GM19099 (cell line): ENCODE results near the gene SNW1.
A peak's percentile ranks its signal among the peaks of the same experiment; 100 is the strongest.

Experiments
- POLR2A ChIP-seq: IDR thresholded peaks from 3 replicates; pipeline ENCODE4 v1.6.1; 2011; ENCODE audit warnings: low read depth; ENCODE audit not compliant: insufficient read length; ENCODE audit errors: extremely low read depth

SNW1 gene

DNA sequence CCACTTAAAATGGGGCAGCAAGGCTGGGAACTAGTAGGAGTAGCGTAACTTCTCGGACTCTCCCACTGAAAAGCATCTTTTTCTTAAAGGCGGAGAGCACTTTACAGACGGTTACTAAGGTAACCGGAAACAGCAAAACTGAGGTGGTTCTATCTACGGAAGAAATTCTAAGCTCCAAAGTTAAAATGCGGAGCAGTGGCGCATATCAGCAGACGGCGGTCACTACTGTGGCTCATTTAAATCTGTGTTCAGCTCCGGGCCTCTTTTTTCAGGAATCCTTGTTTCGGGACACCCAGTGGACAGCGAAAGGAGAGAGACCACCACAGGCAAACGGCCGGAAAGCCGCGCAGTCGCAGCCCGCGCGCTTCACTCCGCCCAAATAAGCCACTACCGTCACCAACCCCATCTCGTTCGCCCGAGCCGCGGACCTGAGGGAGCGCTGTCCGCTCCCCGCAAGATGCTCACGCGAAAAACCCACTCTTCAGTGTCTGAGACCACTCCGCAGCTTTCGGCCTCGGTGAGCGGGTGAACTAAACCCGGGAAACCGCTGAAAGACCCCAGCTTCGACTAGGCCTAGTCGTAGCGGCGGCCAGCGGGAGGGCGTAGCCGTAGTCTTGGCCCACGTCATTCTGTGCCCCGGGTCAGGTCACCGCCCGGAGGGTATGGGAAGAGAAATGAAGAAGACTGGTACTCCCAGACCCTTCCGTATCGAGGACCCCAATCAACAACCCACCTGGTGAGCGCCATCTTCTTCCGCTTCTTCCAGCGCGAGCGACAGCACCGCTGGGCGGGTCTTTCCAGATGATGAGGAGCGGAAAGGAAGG, at the start of gene SNW1:
Gene SNW1 (minus strand): TSS at position 776 of the 824 bp plus-strand sequence. CDS start 29 bp downstream, at position 747.
- TF ChIP-seq POLR2A = peak; percentile 81

- TF ChIP-seq POLR2A = no peak
Observed at GRCh38 chr14:77809011-77809410, 48.1 kb upstream of the SNW1 start.

DNA sequence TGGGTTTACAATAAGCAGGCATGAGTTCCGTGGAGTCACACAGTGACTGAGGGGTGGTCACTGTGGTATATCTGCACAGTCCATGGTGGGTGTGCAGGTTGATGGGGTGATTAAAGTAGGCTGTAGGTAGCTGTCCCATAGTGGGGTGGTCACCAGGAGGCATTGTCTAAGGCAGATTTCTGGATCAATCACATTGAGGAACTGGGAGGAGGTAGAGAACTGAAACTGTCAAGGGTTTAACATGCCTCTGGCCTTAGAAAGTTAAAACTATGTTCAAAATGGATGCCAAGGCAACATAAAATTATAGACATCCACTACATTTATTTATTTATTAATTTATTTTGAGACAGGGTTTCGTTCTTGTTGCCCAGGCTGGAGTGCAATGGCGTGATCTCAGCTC, 47.3 kb upstream of the SNW1 start:
- TF ChIP-seq POLR2A = no peak

DNA sequence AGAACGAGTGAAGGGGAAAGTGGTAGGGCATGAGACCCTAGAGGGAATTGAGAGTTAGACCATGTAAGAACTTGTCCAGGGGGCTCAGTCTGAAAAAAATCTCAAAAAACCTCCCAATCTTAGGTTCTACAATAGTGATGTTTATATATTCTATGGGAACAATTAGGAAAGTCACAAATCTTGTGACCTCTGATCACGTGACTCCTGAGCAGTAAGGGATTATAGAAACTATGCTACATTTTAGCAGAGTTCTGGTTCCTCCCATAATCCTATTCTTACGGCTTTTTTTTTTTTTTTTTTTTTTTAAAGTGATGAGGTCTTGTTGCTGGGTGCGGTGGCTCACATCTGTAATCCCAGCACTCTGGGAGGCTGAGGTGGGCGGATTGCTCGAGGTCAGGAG, 44.8 kb upstream of the SNW1 start:
- TF ChIP-seq POLR2A = no peak

DNA sequence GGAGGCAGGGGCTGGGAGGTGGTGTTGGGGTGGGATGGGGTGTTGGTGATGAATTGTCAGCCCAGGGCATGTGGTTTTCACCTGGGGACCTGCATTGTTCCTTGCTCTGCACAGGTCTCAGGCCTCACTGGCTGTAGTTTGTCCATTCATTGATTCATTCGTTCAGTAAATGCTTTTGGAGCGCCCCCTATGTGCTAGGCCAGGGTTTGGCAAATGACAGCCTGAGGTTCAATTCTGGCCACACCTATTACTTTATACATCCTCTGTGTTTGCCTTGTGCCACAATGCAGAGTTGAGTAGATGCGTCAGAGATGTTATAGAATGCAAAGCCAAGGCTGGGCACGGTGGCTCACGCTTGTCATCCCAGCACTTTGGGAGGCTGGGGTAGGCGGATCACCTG, 43.6 kb upstream of the SNW1 start:
- TF ChIP-seq POLR2A = no peak

DNA sequence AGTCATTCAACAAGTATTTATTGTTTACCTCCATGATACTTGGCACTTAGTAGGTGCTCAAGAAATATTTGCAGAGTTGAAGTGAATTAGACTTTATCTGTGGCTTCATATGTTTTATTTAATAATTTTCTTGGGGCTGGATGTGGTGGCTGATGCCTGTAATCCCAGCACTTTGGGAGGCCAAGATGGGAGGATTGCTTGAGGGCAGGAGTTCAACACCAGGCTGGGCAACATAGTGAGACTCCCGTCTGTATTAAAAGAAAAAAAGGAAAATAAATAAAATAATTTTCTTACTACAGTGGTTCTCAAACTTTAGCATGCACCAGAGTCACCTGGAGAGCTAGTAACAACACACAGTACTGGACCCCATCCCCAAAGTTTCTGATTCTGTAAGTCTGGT, 39.9 kb upstream of the SNW1 start:
- TF ChIP-seq POLR2A = no peak

- TF ChIP-seq POLR2A = peak; percentile 80
Observed at GRCh38 chr14:77799863-77800730, 39.1 kb upstream of the SNW1 start, which contains the start of gene ADCK1. ADCK1 (plus strand) TSS chr14:77800109; CDS start chr14:77818979, 18,870 bp downstream.

- TF ChIP-seq POLR2A = no peak
Observed at GRCh38 chr14:77794357-77794756, 33.4 kb upstream of the SNW1 start.

DNA sequence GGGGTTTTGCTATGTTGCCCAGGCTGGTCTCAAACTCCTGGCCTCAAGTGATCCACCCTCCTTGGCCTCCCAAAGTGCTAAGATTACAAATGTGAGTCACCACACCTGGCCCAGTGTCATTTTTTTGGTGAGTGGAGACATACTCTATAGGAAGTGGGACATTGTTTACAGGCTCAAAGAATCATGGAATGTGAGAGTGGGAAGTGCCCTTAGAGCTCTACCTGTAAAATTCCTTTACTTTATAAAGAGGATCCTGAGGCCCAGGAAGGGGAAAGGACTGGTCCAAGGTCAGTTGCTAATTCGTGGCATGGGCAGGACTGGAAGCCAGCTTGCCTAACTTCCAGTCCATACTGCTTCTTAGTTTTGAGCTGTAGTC, 30.3 kb upstream of the SNW1 start:
- no peak for TF ChIP-seq POLR2A

- TF ChIP-seq POLR2A = no peak
Observed at GRCh38 chr14:77790566-77791224, 29.7 kb upstream of the SNW1 start.

- no peak for TF ChIP-seq POLR2A
Observed at GRCh38 chr14:77786148-77786547, 25.2 kb upstream of the SNW1 start.

DNA sequence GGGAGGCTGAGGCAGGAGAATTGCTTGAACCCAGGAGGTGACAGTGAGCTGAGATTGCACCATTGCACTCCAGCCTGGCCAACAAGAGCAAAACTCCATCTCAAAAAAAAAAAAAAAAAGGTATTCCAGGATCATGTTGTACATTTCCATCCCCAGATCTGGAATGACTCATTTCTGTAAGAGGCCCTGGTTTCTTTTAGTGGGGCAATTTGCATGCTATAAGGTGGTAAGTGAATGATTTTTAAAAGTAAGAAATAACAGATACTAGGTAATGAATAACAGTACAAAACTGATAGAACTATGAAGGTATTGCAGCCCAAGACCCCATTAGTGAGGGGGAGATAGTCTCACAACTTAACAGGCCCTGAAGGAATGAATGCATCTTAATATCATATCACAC, 21.2 kb upstream of the SNW1 start:
- no peak for TF ChIP-seq POLR2A

DNA sequence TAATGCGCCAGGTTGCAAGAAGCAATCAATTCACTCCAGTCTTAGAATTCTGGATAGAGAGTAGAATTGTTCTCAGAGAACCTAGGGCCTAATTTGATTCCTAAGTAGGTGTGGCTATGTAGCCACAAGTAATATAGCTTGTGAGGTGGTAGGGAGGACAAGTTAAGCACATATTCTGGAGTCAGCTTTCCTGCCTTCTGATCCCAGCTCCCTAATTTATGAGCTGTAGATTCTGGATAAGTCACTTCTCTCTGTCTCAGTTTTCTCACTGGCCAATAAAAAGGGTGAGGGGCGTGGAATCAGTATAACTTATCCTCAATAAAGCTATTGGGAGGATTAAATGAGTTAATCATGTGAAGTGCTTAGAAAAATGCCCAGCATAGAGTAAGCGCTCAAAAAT, 3.0 kb upstream of the SNW1 start:
- no peak for TF ChIP-seq POLR2A

DNA sequence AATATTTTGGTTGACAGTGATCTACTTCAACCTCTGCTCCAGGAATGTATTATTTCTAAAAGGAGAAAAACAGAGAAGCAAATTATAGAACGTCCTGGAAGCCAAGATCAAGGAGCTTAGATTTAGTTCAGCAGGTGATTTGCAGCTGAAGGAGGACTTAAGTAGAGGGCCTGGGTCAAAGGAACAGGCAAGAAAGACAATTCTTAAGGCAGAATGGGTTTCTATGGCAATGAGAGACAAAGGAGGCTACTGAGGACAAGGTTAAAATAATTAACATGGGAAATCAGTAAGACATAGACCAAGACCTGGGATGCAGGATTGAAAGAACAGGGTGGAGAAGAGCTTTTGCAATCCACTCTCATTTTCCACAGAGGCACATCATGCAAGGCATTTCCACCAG, 2.4 kb upstream of the SNW1 start:
- no peak for TF ChIP-seq POLR2A

DNA sequence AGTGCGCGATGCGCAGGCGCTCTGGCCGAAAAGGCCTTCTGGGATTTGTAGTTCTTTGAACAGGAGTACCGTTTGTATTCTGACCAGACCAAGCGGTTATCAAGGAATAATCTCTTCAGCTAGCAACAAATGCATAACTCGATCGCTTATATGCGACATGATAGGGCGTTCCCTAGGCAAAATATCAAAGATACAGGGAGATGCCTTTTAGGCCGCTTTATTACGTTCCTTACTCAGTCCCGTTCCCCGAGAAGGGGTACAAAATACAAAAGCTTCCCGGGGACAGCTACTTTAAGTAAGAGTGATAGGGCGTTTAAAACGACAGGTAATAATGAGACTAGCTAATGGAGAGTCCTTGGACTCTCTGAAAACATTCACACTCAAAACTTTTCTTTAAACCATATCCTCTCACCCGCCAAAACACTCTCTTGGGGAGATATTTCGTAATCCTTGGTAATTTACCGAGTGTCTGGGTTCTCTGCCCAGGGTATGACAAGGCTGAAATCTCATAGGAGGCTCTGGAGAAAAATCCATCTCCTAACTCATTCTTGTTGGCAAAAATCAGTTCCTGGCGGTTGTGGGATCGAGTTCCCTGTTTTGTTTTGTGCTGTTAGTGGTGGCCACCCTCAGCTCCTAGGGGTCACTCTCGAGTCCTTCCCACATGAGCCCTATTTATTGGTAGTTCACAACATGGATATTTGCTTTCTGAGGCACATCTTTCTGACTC, 412 bp upstream of the SNW1 start:
- no peak for TF ChIP-seq POLR2A
